ENCODE data around the gene SCD5.

The SCD5 gene

DNA sequence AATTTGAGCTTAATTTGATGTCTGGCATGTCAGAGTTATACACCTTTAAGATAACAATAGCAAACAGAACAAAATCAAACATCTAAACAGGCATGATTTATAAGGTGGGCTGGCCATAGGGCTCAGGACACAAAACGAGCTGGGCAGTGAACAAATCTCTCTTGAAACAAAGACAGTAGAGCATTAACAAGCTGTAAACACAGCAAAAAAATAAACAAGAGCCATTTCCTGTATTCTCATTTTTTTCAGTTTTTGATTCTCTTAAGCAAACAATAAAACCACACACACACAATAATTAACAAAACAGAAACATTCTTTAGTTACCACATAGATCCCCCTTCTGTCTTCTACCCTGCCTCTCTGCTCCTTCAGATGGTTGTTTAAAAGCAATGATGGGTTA, 168.5 kb downstream of the SCD5 start:
- intact Hi-C loops (cut with DNase I; ENCODE audit: low total_unique reads): no loop called here

GRCh38 chr4:82629238-82630000, 169.2 kb downstream of the SCD5 start:
- Histone ChIP-seq H3K27ac (no peak overlapping the region), H3K4me1 (no peaks in the 10 kb centered on the region), H3K4me3 (no peak overlapping the region), H3K9me3 (no peaks in the 10 kb centered on the region), H3K36me3 (peaks cover 0 to 2% (median 0%) of the 10 kb centered on the region in 3 donors), H3K27me3 (no peaks in the 10 kb centered on the region)
- intact Hi-C loops (cut with DNase I; ENCODE audit: low total_unique reads): no loop called here
- DNase-seq: no peak
- no peak for TF ChIP-seq CTCF (IDR thresholded peaks at IDR 0.05)

More for the DNA sequence above, 168.5 kb downstream of the SCD5 start:
- no peak overlapping the region for H3K27ac ChIP-seq
- H3K4me1 ChIP-seq: no peaks in the 10 kb centered on the region
- H3K4me3 ChIP-seq: no peak overlapping the region
- no peak for DNase-seq
- TF ChIP-seq CTCF (IDR thresholded peaks at IDR 0.05): no peak
- no peaks in the 10 kb centered on the region for H3K9me3 ChIP-seq
- H3K27me3 ChIP-seq: no peaks in the 10 kb centered on the region
- peaks cover 0 to 8% (median 0%) of the 10 kb centered on the region in 3 donors for H3K36me3 ChIP-seq

DNA sequence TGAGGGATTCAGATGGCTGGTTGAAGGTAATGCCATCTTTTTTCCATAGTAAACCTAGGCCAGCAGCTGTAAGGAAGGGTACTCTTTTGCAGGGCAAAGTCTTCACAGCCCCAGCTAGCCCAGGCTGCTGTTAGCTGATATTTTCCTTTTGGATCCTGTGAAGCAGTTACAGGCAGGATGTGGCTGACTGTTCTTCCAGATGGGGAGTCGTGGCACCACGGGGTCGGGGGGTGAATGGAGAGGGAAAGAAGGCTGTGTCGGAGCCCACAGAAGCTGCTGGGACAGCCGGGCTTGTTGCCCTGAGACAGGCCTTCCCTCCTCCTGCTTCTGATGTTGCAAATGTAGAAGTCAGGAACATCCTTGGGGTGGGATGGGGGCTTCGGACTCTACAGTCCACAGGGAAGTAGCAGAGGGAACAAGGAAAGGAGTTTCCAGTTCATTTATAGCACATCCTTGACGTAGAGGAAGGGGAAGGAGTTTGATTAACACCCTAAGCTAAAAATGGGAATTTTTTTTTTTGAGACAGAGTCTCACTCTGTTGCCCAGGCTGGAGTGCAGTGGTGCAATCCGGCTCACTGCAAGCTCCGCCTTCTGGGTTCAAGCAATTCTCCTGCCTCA, 172.2 kb downstream of the SCD5 start:
- intact Hi-C loops (cut with DNase I; ENCODE audit: low total_unique reads): no loop called here
- H3K9me3 ChIP-seq: no peaks in the 10 kb centered on the region

DNA sequence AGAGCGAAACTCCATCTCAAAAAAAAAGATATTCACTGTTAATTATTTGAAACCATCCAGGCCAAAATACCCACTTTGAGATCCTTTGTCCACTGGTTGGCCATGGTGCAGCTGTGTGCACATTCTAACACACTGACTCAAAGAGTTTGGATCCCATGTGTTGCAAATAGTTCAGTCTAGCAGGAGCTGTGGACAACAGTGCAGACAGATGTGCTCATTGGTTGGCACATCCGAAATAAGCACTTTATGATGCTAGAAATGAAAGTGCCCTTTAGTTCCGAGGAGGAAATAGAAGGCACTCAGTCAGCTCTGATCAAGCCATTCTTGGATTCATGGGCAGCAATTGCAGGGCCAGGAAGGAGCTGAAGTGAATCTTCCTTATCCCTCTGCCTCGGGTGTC, 173.8 kb downstream of the SCD5 start:
- DNase-seq: no peak
- Histone ChIP-seq H3K36me3 (no peaks in the 10 kb centered on the region), H3K27me3 (no peaks in the 10 kb centered on the region), H3K4me3 (no peak overlapping the region), H3K9me3 (no peaks in the 10 kb centered on the region), H3K4me1 (no peaks in the 10 kb centered on the region), H3K27ac (no peak overlapping the region)
- intact Hi-C loops (cut with DNase I; ENCODE audit: low total_unique reads): no loop called here
- no peak for TF ChIP-seq CTCF (IDR thresholded peaks at IDR 0.05)

More for the DNA sequence above, 172.2 kb downstream of the SCD5 start:
- H3K27ac ChIP-seq: no peak overlapping the region
- H3K4me1 ChIP-seq: no peaks in the 10 kb centered on the region
- no peak overlapping the region for H3K4me3 ChIP-seq
- TF ChIP-seq CTCF (IDR thresholded peaks at IDR 0.05): no peak
- DNase-seq: no peak
- no peaks in the 10 kb centered on the region for H3K27me3 ChIP-seq
- no peaks in the 10 kb centered on the region for H3K36me3 ChIP-seq

DNA sequence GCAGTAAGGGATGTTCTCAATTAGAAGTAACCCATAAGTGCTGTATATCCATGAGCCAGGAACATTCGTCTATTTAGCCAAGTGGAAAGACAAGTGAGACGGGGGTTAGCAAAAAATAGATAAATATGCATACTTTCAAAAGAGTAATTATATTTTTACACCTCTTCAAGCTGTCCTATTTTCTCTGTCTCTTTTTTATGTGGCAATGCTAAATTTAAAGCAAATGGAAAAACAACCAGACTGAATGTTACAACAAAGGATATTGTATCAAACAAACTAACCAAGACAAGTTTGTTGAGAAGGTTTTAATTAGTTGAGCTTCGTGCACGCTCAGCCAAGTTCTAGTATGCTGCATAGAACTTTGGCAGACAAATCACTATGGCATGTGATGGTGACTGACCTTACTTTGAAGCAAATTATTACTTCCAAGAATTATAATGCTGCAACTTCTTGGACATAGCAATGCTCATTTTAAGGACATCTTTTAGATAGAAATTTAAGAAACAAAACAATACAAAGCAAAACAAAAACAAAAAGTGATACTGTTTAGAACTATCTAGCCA, 175.4 kb downstream of the SCD5 start:
- DNase-seq: no peak
- H3K4me1 ChIP-seq: no peaks in the 10 kb centered on the region
- no peak overlapping the region for H3K4me3 ChIP-seq
- TF ChIP-seq CTCF (IDR thresholded peaks at IDR 0.05): no peak
- intact Hi-C loops (cut with DNase I; ENCODE audit: low total_unique reads): no loop called here
- H3K27ac ChIP-seq: no peak overlapping the region
- H3K36me3 ChIP-seq: no peaks in the 10 kb centered on the region
- H3K9me3 ChIP-seq: no peaks in the 10 kb centered on the region
- H3K27me3 ChIP-seq: no peaks in the 10 kb centered on the region

All from tibial artery (tissue), 4 donors.